Right hindlimb (tissue), 1 donor: ENCODE data around the gene GNG3.
A peak's percentile ranks its signal among the peaks of the same experiment; 100 is the strongest.
"Not testable (repeated sequence)": the region's sequence is repeated elsewhere in the genome, so short reads cannot be mapped to it uniquely, and the experiment has no call there.

Experiments
- DNase-seq: peaks from one replicate; pipeline ENCODE4 v3.0.0-alpha.2; 2018

The GNG3 gene

GRCh38 chr11:62707277-62707861 lies at the start of gene GNG3, which contains the start of gene BSCL2:
Gene GNG3, plus strand, starts transcription at chr11:62707676. Its CDS starts 620 bp downstream, at chr11:62708296.
Gene BSCL2, minus strand, starts transcription at chr11:62707424. Its CDS starts 229 bp downstream, at chr11:62707195.
- peak; percentile 54 for DNase-seq

- DNase-seq = no peak
Observed at GRCh38 chr11:62664405-62665074, 42.9 kb upstream of the GNG3 start.

- DNase-seq = peak; percentile 98
Observed at GRCh38 chr11:62665075-62665598, 42.3 kb upstream of the GNG3 start, which contains the start of the genes C11orf98 and CSKMT. Gene C11orf98, minus strand, starts transcription at chr11:62665210. Its CDS starts 41 bp downstream, at chr11:62665169. Gene CSKMT, plus strand, starts transcription at chr11:62665312. Its CDS starts 568 bp downstream, at chr11:62665880.

GRCh38 chr11:62665599-62666258 lies 41.7 kb upstream of the GNG3 start:
- DNase-seq = no peak

- DNase-seq = no peak
Observed at GRCh38 chr11:62666259-62666926, 41.1 kb upstream of the GNG3 start.

GRCh38 chr11:62667460-62667859 lies 40.0 kb upstream of the GNG3 start:
- DNase-seq = no peak

- no peak for DNase-seq
Observed at GRCh38 chr11:62669420-62670161, 37.9 kb upstream of the GNG3 start.

GRCh38 chr11:62671236-62671607 lies 36.3 kb upstream of the GNG3 start:
- no peak for DNase-seq

GRCh38 chr11:62671608-62672389 lies 35.7 kb upstream of the GNG3 start, which contains the start of the genes LBHD1 and UQCC3:
Gene LBHD1, minus strand, starts transcription at chr11:62672267. Its CDS starts 2,236 bp downstream, at chr11:62670031.
Gene UQCC3, plus strand, starts transcription at chr11:62671673. Its CDS starts 73 bp downstream, at chr11:62671746.
- DNase-seq = peak; percentile 89

- DNase-seq = no peak
Observed at GRCh38 chr11:62673196-62673525, 34.3 kb upstream of the GNG3 start.

GRCh38 chr11:62675415-62675814 lies 32.1 kb upstream of the GNG3 start:
- not testable (repeated sequence) for DNase-seq

- DNase-seq = no peak
Observed at GRCh38 chr11:62676698-62677097, 30.8 kb upstream of the GNG3 start.

- no peak for DNase-seq
Observed at GRCh38 chr11:62677156-62677555, 30.3 kb upstream of the GNG3 start.

- no peak for DNase-seq
Observed at GRCh38 chr11:62677714-62678113, 29.8 kb upstream of the GNG3 start.

GRCh38 chr11:62678433-62678769 lies 29.1 kb upstream of the GNG3 start:
- DNase-seq = no peak

GRCh38 chr11:62678770-62679696 lies 28.4 kb upstream of the GNG3 start, which contains the start of gene UBXN1:
Gene UBXN1, minus strand, starts transcription at chr11:62679073. Its CDS starts 150 bp downstream, at chr11:62678923.
- DNase-seq = peak; percentile 96

GRCh38 chr11:62680825-62681240 lies 26.6 kb upstream of the GNG3 start:
- peak; percentile 50 for DNase-seq

- no peak for DNase-seq
Observed at GRCh38 chr11:62682518-62682917, 25.0 kb upstream of the GNG3 start.

GRCh38 chr11:62687508-62688396 lies 19.7 kb upstream of the GNG3 start:
- no peak for DNase-seq
